HepG2 (cell line): Measurements from ENCODE around the gene IKZF3. TPM values are rescaled to one million over a fixed set of nuclear protein-coding genes. Genes with fewer than 3 reads are reported as not detected.

Experiments used
- CBX5 ChIP-seq: sonication (generic); formaldehyde crosslinking; IDR thresholded peaks from 2 replicates; pipeline ENCODE4 v1.4.0; 2020; ENCODE audit warnings: missing genetic modification reagents, borderline replicate concordance
- CENPT ChIP-seq: sonication (generic); formaldehyde crosslinking; IDR thresholded peaks from 2 replicates; pipeline ENCODE4 v1.8.0; 2022; ENCODE audit warnings: low read depth, mild to moderate bottlenecking, moderate library complexity, missing genetic modification reagents
- CHD4 ChIP-seq: fragments of 200-600 bp; sonication (generic); IDR thresholded peaks from 2 replicates; pipeline ENCODE4 v1.7.0; 2017; ENCODE audit warnings: mild to moderate bottlenecking, low read length, borderline replicate concordance
- HMGA1 ChIP-seq: sonication (generic); formaldehyde crosslinking; conservative IDR thresholded peaks from 2 replicates; pipeline ENCODE4 v1.4.0; 2020; ENCODE audit warnings: missing genetic modification reagents
- JARID2 ChIP-seq: sonication (generic); formaldehyde crosslinking; IDR thresholded peaks from 2 replicates; pipeline ENCODE4 v1.8.1; 2023; ENCODE audit warnings: missing genetic modification reagents, inconsistent platforms; ENCODE audit not compliant: insufficient replicate concordance
- NONO ChIP-seq, 2 experiments: fragments of 450-650 bp in 1 of 2; sonication (generic) in 1 of 2; formaldehyde crosslinking in 1 of 2; IDR thresholded peaks in 1 of 2; conservative IDR thresholded peaks in 1 of 2; 2 replicates each; pipeline versions ENCODE4 v1.6.1 to v1.8.0; 2017 to 2022; ENCODE audit warnings: mild to moderate bottlenecking in 1 of 2, missing genetic modification reagents in 1 of 2, moderate library complexity in 1 of 2
- NPAS2 ChIP-seq: sonication (generic); formaldehyde crosslinking; IDR thresholded peaks from 2 replicates; pipeline ENCODE4 v1.8.0; 2022; ENCODE audit warnings: mild to moderate bottlenecking, missing genetic modification reagents, borderline replicate concordance
- RORA ChIP-seq: sonication (generic); formaldehyde crosslinking; IDR thresholded peaks from 2 replicates; pipeline ENCODE4 v1.5.0; 2020; ENCODE audit warnings: mild to moderate bottlenecking, missing genetic modification reagents, moderate library complexity
- SATB2 ChIP-seq: sonication (generic); formaldehyde crosslinking; IDR thresholded peaks from 2 replicates; pipeline ENCODE4 v1.5.0; 2020; ENCODE audit warnings: missing genetic modification reagents
- SIN3A ChIP-seq: IDR thresholded peaks from 2 replicates; pipeline ENCODE4 v1.6.1; 2011; ENCODE audit warnings: low read depth, mild to moderate bottlenecking, control low read depth, low read length, borderline replicate concordance
- SMYD3 ChIP-seq: sonication (generic); formaldehyde crosslinking; IDR thresholded peaks from 2 replicates; pipeline ENCODE4 v1.8.1; 2023; ENCODE audit warnings: mild to moderate bottlenecking, missing genetic modification reagents
- TEAD2 ChIP-seq: sonication (generic); formaldehyde crosslinking; IDR thresholded peaks from 2 replicates; pipeline ENCODE4 v1.9.0; 2021; ENCODE audit warnings: missing genetic modification reagents
- ZNF567 ChIP-seq: sonication (generic); formaldehyde crosslinking; IDR thresholded peaks from 2 replicates; pipeline ENCODE4 v1.8.1; 2023; ENCODE audit warnings: mild to moderate bottlenecking, missing genetic modification reagents, borderline replicate concordance
- polyA plus RNA-seq, 8 experiments: library from polyadenylated mRNA; depleted of rRNA in 3 of 8; stranded (reverse) in 7 of 8; unstranded in 1 of 8; fragments of >200 nt; fragmentation: Illumina TruSeq in 4 of 8; extraction: Trizol in 4 of 8; gene quantifications; 2 replicates each; pipeline versions ENCODE4 v1.2.1 to v1.2.3, GENCODE V29; 2011 to 2016; ENCODE audit warnings: low read depth in 4 of 8, missing spikeins in 1 of 8, mixed read lengths in 1 of 8; ENCODE audit not compliant: insufficient read depth in 1 of 8
- total RNA-seq, 5 experiments: library from RNA; depleted of rRNA; stranded (reverse); fragments of >200 nt; fragmentation: Illumina TruSeq; extraction: Trizol; gene quantifications; 2 replicates each; pipeline ENCODE4 v1.2.3, GENCODE V29; 2016; ENCODE audit warnings: low read depth in 1 of 5
- TF ChIP-seq, protein P1 (sequence below): sonication (generic); formaldehyde crosslinking; IDR thresholded peaks from 2 replicates; pipeline ENCODE4 v1.5.1; 2020; ENCODE audit warnings: mild to moderate bottlenecking, missing genetic modification reagents
- TF ChIP-seq, protein P2 (sequence below): sonication (generic); formaldehyde crosslinking; IDR thresholded peaks from 2 replicates; pipeline ENCODE4 v1.8.1; 2022; ENCODE audit warnings: mild to moderate bottlenecking, missing genetic modification reagents
- TF ChIP-seq, protein P3 (sequence below): sonication (generic); formaldehyde crosslinking; IDR thresholded peaks from 2 replicates; pipeline ENCODE4 v1.4.0; 2020; ENCODE audit warnings: missing genetic modification reagents
- TF ChIP-seq, protein P4 (sequence below): sonication (generic); formaldehyde crosslinking; IDR thresholded peaks from 2 replicates; pipeline ENCODE4 v1.4.0; 2020; ENCODE audit warnings: mild to moderate bottlenecking, missing genetic modification reagents, borderline replicate concordance
- TF ChIP-seq, protein P5 (sequence below): sonication (generic); formaldehyde crosslinking; IDR thresholded peaks from 2 replicates; pipeline ENCODE4 v1.4.0; 2020; ENCODE audit warnings: mild to moderate bottlenecking, missing genetic modification reagents
- TF ChIP-seq, protein P6 (sequence below): sonication (generic); formaldehyde crosslinking; IDR thresholded peaks from 2 replicates; pipeline ENCODE4 v1.8.1; 2023; ENCODE audit warnings: mild to moderate bottlenecking, missing genetic modification reagents, borderline replicate concordance

IKZF3 gene
- total and polyA plus RNA-seq, 2 of the 13 experiments (the other 11 are each of a cell fraction or from before 2014, with no cell fraction given), result not detected

DNA sequence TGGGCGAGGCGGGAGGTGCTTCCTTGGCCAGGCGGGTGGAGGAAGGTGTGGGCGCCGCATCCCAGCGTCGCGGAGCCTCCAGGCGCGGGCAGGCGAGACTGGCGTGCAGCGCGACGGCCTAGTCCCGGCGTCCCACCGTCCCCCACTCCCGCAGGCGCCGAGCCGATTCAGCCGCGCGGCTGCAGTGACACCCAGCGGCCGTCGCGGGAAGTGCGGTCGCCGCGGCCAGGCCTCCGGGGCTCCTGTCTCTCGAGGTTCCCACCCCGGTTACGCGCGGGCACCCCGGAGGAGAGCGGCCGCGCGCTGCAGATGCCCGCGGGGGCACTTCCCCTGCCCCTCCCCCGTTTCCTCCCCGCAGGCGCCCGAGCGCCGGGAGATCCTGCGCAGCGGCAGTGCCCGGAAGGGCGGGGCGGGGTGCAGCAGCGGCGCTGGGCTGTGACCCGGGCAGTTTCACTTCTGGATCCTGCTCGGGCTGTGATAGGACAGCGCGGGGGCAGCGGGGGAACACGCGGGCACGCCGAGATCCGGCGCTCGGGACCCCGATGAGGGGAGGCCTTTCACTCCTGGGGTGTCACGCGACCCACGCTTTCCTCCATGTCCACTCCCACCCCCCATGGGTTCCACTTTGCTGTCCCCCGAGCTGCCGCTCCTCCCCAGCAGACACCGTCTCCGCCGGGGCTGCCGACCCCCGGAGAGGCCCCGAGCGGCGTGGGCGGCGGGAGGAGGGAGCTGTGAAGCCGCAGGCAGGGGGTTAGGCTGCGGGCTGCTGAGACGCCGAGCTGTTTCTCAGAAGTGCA, 109.8 kb downstream of the IKZF3 start (continued):
- TF ChIP-seq ZNF567, result peak; percentile 64; the same call in 1 of the 2 replicates
- TF ChIP-seq, protein P1, sequence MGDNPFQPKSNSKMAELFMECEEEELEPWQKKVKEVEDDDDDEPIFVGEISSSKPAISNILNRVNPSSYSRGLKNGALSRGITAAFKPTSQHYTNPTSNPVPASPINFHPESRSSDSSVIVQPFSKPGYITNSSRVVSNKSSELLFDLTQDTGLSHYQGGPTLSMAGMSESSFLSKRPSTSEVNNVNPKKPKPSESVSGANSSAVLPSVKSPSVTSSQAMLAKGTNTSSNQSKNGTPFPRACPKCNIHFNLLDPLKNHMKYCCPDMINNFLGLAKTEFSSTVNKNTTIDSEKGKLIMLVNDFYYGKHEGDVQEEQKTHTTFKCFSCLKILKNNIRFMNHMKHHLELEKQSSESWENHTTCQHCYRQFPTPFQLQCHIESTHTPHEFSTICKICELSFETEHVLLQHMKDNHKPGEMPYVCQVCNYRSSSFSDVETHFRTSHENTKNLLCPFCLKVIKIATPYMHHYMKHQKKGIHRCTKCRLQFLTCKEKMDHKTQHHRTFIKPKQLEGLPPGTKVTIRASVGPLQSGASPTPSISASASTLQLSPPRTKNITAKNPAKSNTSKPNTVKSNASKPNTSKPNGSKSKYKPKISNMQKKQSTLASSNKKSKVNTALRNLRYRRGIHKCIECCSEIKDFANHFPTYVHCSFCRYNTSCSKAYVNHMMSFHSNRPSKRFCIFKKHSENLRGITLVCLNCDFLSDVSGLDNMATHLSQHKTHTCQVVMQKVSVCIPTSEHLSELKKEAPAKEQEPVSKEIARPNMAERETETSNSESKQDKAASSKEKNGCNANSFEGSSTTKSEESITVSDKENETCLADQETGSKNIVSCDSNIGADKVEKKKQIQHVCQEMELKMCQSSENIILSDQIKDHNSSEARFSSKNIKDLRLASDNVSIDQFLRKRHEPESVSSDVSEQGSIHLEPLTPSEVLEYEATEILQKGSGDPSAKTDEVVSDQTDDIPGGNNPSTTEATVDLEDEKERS, result 0 out of 2 replicates have a peak, but pooled peaks have one; percentile 42
- no peak for TF ChIP-seq RORA (CRISPR knock-in tag)
- TF ChIP-seq NPAS2, result no peak
- TF ChIP-seq, protein P2, sequence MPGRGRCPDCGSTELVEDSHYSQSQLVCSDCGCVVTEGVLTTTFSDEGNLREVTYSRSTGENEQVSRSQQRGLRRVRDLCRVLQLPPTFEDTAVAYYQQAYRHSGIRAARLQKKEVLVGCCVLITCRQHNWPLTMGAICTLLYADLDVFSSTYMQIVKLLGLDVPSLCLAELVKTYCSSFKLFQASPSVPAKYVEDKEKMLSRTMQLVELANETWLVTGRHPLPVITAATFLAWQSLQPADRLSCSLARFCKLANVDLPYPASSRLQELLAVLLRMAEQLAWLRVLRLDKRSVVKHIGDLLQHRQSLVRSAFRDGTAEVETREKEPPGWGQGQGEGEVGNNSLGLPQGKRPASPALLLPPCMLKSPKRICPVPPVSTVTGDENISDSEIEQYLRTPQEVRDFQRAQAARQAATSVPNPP, result peak; percentile 34; the same call in 1 of the 2 replicates
- TF ChIP-seq, protein P3, sequence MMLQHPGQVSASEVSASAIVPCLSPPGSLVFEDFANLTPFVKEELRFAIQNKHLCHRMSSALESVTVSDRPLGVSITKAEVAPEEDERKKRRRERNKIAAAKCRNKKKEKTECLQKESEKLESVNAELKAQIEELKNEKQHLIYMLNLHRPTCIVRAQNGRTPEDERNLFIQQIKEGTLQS (CRISPR knock-in tag), result 0 out of 2 replicates have a peak, but pooled peaks have one; percentile 47
- no peak for TF ChIP-seq JARID2 (CRISPR knock-in tag)
- TF ChIP-seq SMYD3 (CRISPR knock-in tag), result 0 out of 2 replicates have a peak, but pooled peaks have one; percentile 45
- no peak for TF ChIP-seq HMGA1
- peak; percentile 64; the same call in 1 of the 2 replicates for TF ChIP-seq TEAD2
- TF ChIP-seq, protein P4, sequence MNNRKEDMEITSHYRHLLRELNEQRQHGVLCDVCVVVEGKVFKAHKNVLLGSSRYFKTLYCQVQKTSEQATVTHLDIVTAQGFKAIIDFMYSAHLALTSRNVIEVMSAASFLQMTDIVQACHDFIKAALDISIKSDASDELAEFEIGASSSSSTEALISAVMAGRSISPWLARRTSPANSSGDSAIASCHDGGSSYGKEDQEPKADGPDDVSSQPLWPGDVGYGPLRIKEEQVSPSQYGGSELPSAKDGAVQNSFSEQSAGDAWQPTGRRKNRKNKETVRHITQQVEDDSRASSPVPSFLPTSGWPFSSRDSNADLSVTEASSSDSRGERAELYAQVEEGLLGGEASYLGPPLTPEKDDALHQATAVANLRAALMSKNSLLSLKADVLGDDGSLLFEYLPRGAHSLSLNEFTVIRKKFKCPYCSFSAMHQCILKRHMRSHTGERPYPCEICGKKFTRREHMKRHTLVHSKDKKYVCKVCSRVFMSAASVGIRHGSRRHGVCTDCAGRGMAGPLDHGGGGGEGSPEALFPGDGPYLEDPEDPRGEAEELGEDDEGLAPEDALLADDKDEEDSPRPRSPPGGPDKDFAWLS (CRISPR knock-in tag), result peak; percentile 92; the same call in 1 of the 2 replicates
- peak; percentile 73; the same call in 1 of the 2 replicates for TF ChIP-seq SATB2 (CRISPR knock-in tag)
- TF ChIP-seq CENPT (CRISPR knock-in tag), result peak; percentile 96
- TF ChIP-seq, protein P5, sequence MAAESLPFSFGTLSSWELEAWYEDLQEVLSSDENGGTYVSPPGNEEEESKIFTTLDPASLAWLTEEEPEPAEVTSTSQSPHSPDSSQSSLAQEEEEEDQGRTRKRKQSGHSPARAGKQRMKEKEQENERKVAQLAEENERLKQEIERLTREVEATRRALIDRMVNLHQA (CRISPR knock-in tag), result no peak
- TF ChIP-seq, protein P6, sequence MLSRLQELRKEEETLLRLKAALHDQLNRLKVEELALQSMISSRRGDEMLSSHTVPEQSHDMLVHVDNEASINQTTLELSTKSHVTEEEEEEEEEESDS (CRISPR knock-in tag), result peak; percentile 35; the same call in 1 of the 2 replicates
- TF ChIP-seq CHD4, result no peak
- peak; percentile 48 for TF ChIP-seq CBX5 (CRISPR knock-in tag)
- TF ChIP-seq SIN3A, result peak; percentile 59; the same call in 1 of the 2 replicates
- no peak for TF ChIP-seq NONO (IDR thresholded peaks at IDR 0.05)
- peak; percentile 87 for TF ChIP-seq NONO (CRISPR knock-in tag; conservative IDR thresholded peaks at IDR 0.05)
